ENCODE measurements around the gene TOMM20.

DNA sequence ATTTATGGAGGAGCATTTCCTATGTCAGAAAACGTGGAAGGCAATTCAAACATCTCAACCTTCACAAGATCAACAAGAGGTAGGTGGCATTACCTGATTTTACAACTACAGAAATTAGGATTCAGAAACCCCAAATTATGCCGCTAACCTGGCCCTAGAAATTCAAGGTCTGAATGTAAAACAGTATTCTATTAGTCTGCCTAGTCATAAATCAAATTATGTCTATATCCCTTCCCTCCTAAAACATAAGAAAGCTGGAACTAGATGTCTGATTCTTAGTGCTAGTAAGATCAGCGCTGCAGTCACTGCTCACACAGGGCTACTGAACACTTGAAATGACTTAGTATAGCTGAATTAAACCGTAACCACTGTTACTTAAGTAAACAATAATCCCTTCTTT, 1.4 kb downstream of the TOMM20 start:
- TF ChIP-seq EZH2 (IDR thresholded peaks at IDR 0.05; ENCODE audit: borderline replicate concordance, low read depth, low read length, poor library complexity, severe bottlenecking) = no peak
- TF ChIP-seq CTCF (conservative IDR thresholded peaks at IDR 0.05; ENCODE audit: low read depth, low read length) = no peak

Data from A673 (cell line).